ENCODE results near the gene AP5S1. TPM values are rescaled to one million over a fixed set of nuclear protein-coding genes. Genes with fewer than 3 reads are reported as not detected.

Gene AP5S1
- total and polyA plus RNA-seq, 9 of the 15 experiments (the other 6 are each of a cell fraction or from before 2014, with no cell fraction given) = 2.6 to 8.8 (median 4.4) TPM

- TF ChIP-seq, protein P1, sequence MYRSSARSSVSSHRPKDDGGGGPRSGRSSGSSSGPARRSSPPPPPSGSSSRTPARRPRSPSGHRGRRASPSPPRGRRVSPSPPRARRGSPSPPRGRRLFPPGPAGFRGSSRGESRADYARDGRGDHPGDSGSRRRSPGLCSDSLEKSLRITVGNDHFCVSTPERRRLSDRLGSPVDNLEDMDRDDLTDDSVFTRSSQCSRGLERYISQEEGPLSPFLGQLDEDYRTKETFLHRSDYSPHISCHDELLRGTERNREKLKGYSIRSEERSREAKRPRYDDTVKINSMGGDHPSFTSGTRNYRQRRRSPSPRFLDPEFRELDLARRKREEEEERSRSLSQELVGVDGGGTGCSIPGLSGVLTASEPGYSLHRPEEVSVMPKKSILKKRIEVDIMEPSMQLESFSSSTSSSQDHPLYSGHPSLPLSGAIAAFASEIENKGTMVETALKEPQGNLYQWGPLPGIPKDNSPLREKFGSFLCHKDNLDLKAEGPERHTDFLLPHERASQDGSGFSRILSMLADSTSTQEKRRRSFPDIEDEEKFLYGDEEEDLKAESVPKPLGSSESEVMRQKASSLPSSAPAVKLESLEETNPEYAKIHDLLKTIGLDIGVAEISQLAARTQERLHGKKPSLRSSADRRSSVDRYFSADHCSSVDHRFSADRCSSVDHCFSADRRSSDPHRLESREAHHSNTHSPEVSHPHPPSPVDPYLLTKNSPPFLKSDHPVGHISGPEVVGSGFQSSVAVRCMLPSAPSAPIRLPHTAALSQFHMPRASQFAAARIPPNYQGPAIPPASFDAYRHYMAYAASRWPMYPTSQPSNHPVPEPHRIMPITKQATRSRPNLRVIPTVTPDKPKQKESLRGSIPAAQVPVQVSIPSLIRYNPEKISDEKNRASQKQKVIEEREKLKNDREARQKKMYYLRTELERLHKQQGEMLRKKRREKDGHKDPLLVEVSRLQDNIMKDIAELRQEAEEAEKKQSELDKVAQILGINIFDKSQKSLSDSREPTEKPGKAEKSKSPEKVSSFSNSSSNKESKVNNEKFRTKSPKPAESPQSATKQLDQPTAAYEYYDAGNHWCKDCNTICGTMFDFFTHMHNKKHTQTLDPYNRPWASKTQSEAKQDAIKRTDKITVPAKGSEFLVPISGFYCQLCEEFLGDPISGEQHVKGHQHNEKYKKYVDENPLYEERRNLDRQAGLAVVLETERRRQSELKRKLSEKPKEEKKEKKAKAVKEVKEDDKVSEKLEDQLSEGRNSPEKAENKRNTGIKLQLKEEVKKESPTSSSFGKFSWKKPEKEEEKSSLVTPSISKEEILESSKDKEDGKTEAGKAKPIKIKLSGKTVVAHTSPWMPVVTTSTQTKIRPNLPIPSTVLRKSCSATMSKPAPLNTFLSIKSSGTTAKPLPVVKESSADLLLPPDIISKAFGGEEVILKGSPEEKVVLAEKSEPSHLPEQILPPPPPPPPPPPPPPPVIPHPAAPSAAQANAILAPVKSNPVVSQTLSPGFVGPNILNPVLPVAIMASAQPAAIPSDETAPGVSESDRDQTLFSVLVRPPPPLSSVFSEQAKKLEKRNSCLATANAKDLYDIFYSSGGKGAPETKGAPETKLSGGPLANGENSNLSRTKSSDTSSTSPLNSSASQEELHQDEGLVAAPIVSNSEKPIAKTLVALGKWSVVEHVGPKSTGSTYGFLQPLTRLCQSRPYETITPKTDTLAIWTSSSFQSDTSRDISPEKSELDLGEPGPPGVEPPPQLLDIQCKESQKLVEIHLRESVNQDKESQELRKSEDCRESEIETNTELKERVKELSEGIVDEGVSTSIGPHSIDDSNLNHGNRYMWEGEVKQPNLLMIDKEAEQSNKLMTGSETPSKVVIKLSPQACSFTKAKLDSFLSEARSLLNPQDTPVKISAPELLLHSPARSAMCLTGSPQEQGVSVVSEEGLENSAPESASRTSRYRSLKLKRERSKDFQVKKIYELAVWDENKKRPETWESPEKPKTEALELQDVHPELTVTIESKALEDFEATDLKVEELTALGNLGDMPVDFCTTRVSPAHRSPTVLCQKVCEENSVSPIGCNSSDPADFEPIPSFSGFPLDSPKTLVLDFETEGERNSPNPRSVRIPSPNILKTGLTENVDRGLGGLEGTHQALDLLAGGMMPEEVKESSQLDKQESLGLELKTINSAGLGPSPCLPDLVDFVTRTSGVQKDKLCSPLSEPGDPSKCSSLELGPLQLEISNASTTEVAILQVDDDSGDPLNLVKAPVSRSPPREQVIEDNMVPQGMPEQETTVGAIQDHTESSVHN (IDR thresholded peaks at IDR 0.05; ENCODE audit: borderline replicate concordance in 1 of 2, low read depth in 1 of 2) = no peak
- TF ChIP-seq FOXJ3 (CRISPR knock-in tag; IDR thresholded peaks at IDR 0.05) (no peak), NUFIP1 (IDR thresholded peaks at IDR 0.05; ENCODE audit: partially characterized antibody) (no peak), EP300 (IDR thresholded peaks at IDR 0.05; ENCODE audit: low read length) (no peak), DNMT1 (IDR thresholded peaks at IDR 0.05) (no peak), ZNF830 (CRISPR knock-in tag; IDR thresholded peaks at IDR 0.05) (no peak), RAD51 (IDR thresholded peaks at IDR 0.05; ENCODE audit: borderline replicate concordance, low read depth) (no peak), NR4A1 (CRISPR knock-in tag; IDR thresholded peaks at IDR 0.05) (no peak), NR4A1 (tag; IDR thresholded peaks at IDR 0.05) (no peak), RBM39 (optimal IDR thresholded peaks at IDR 0.05; ENCODE audit: low read depth, low read length) (no peak), MAFF (IDR thresholded peaks at IDR 0.05; ENCODE audit: low read length) (no peak), POU5F1 (IDR thresholded peaks at IDR 0.05; ENCODE audit: borderline replicate concordance, low read depth, low read length, partially characterized antibody) (no peak), MCM7 (IDR thresholded peaks at IDR 0.05) (no peak), POLR2B (IDR thresholded peaks at IDR 0.05; ENCODE audit: low read depth, partially characterized antibody) (peak; percentile 37), ZNF274 (IDR thresholded peaks at IDR 0.05; ENCODE audit: borderline replicate concordance, low read depth, low read length) (no peak), PHF8 (IDR thresholded peaks at IDR 0.05; ENCODE audit: borderline replicate concordance, low read length) (peak; percentile 4; the same call in 1 of the 2 replicates)
- TF ChIP-seq, protein P2, sequence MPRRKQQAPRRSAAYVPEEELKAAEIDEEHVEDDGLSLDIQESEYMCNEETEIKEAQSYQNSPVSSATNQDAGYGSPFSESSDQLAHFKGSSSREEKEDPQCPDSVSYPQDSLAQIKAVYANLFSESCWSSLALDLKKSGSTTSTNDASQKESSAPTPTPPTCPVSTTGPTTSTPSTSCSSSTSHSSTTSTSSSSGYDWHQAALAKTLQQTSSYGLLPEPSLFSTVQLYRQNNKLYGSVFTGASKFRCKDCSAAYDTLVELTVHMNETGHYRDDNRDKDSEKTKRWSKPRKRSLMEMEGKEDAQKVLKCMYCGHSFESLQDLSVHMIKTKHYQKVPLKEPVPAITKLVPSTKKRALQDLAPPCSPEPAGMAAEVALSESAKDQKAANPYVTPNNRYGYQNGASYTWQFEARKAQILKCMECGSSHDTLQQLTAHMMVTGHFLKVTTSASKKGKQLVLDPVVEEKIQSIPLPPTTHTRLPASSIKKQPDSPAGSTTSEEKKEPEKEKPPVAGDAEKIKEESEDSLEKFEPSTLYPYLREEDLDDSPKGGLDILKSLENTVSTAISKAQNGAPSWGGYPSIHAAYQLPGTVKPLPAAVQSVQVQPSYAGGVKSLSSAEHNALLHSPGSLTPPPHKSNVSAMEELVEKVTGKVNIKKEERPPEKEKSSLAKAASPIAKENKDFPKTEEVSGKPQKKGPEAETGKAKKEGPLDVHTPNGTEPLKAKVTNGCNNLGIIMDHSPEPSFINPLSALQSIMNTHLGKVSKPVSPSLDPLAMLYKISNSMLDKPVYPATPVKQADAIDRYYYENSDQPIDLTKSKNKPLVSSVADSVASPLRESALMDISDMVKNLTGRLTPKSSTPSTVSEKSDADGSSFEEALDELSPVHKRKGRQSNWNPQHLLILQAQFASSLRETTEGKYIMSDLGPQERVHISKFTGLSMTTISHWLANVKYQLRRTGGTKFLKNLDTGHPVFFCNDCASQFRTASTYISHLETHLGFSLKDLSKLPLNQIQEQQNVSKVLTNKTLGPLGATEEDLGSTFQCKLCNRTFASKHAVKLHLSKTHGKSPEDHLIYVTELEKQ (CRISPR knock-in tag; IDR thresholded peaks at IDR 0.05) = no peak
These were observed 767 bp downstream of the AP5S1 start (continued) for GRCh38 chr20:3820901-3821727.

Measured in K562 (cell line).